Keratinocyte (primary cell): ENCODE results near the gene TRIM52. TPM values are rescaled to one million over a fixed set of nuclear protein-coding genes. Genes with fewer than 3 reads are reported as not detected.

Experiments used
- DNase-seq: peaks from one replicate; pipeline ENCODE4 v3.0.0-alpha.2; 2011; ENCODE audit warnings: low read depth, missing footprints, low spot score
- FAIRE-seq: peaks from 2 replicates; lab custom pipeline; 2011; peaks lifted over from hg19 to GRCh38; lab: Jason Lieb, UNC
- H2AFZ ChIP-seq: 2 replicates; pipeline ENCODE4 v1.6.0; 2012; ENCODE audit warnings: low read length, control low read depth, inconsistent platforms; ENCODE audit not compliant: control insufficient read depth
- H3K27ac ChIP-seq: 2 replicates; pipeline ENCODE4 v1.5.1; 2011; ENCODE audit warnings: low read length; ENCODE audit not compliant: control insufficient read depth, insufficient read depth
- H3K27me3 ChIP-seq: 3 replicates; pipeline ENCODE4 v1.6.0; 2011; ENCODE audit warnings: low read length; ENCODE audit not compliant: control insufficient read depth, insufficient read depth; ENCODE audit errors: extremely low read depth
- H3K36me3 ChIP-seq, 2 experiments: 2 replicates in 1 of 2; 3 replicates in 1 of 2; pipeline ENCODE4 v1.5.1; 2011; ENCODE audit warnings: low read length in 2 of 2, mild to moderate bottlenecking in 1 of 2; ENCODE audit not compliant: control insufficient read depth in 2 of 2, insufficient read depth in 2 of 2; ENCODE audit errors: extremely low read depth in 1 of 2
- H3K4me1 ChIP-seq: 3 replicates; pipeline ENCODE4 v1.5.1; 2011; ENCODE audit warnings: low read length; ENCODE audit not compliant: control insufficient read depth, insufficient read depth; ENCODE audit errors: extremely low read depth
- H3K4me2 ChIP-seq: 3 replicates; pipeline ENCODE4 v1.6.0; 2011; ENCODE audit warnings: low read depth, low read length; ENCODE audit not compliant: control insufficient read depth, insufficient read depth; ENCODE audit errors: extremely low read depth
- H3K4me3 ChIP-seq, 3 experiments: fragments of 200-600 bp in 1 of 3; sonication (generic) in 1 of 3; 2 replicates in 2 of 3; 3 replicates in 1 of 3; pipeline ENCODE4 v1.5.1; 2011 to 2016; ENCODE audit warnings: low read length in 3 of 3, mild to moderate bottlenecking in 3 of 3, control low read depth in 2 of 3, inconsistent platforms in 1 of 3, low read depth in 1 of 3, mixed read lengths in 1 of 3, mixed run types in 1 of 3, moderate library complexity in 1 of 3; ENCODE audit not compliant: control insufficient read depth in 2 of 3, insufficient read depth in 2 of 3; ENCODE audit errors: extremely low read depth in 1 of 3
- H3K79me2 ChIP-seq: 2 replicates; pipeline ENCODE4 v1.6.0; 2012; ENCODE audit warnings: low read length; ENCODE audit not compliant: control insufficient read depth, insufficient read depth
- H3K9ac ChIP-seq: 3 replicates; pipeline ENCODE4 v1.6.0; 2011; ENCODE audit warnings: low read length; ENCODE audit not compliant: control insufficient read depth, insufficient read depth; ENCODE audit errors: extremely low read depth
- H3K9me1 ChIP-seq: 3 replicates; pipeline ENCODE4 v1.6.0; 2011; ENCODE audit warnings: low read length; ENCODE audit not compliant: control insufficient read depth, insufficient read depth; ENCODE audit errors: extremely low read depth
- H3K9me3 ChIP-seq: 2 replicates; pipeline ENCODE4 v1.5.1; 2012; ENCODE audit warnings: low read depth, low read length; ENCODE audit not compliant: control insufficient read depth
- H4K20me1 ChIP-seq: 3 replicates; pipeline ENCODE4 v1.6.0; 2011; ENCODE audit warnings: low read length; ENCODE audit not compliant: control insufficient read depth, insufficient read depth; ENCODE audit errors: extremely low read depth
- CTCF ChIP-seq, 3 experiments: IDR thresholded peaks in 1 of 3; conservative IDR thresholded peaks in 1 of 3; optimal IDR thresholded peaks in 1 of 3; 2 replicates in 2 of 3; 3 replicates in 1 of 3; pipeline versions ENCODE3 to v1.5.1; 2011; ENCODE audit warnings: low read length in 3 of 3, mild to moderate bottlenecking in 3 of 3, moderate library complexity in 2 of 3, control low read depth in 1 of 3, inconsistent platforms in 1 of 3; ENCODE audit not compliant: insufficient read depth in 2 of 3; ENCODE audit errors: extremely low read depth in 1 of 3
- EZH2 ChIP-seq: IDR thresholded peaks from one replicate; pipeline ENCODE4 v1.6.1; 2012; ENCODE audit warnings: inconsistent platforms, mild to moderate bottlenecking, low read length, moderate library complexity
- dilution Hi-C: fragments of 300-500 bp; cut with MboI; formaldehyde crosslinking; loops from one replicate; pipeline ENCODE4 v1.7.0; 2020; ENCODE audit warnings: low sequenced_read_pairs; ENCODE audit not compliant: extremely low pct_ligation_motif_present
- polyA plus RNA-seq, 5 experiments: library from polyadenylated mRNA; depleted of rRNA in 3 of 5; stranded (reverse) in 3 of 5; stranded (forward) in 1 of 5; unstranded in 1 of 5; fragments of >200 nt; gene quantifications; 1 replicate in 1 of 5; 2 replicates in 3 of 5; 3 replicates in 1 of 5; pipeline versions ENCODE4 v1.2.1 to v1.2.3, GENCODE V29; 2011 to 2012; ENCODE audit warnings: missing spikeins in 2 of 5, low read depth in 1 of 5, low replicate concordance in 1 of 5

The TRIM52 gene
- polyA plus RNA-seq, 1 donor (not counting 4 experiments of a cell fraction or from before 2014, with no cell fraction given), result 7.5 TPM

GRCh38 chr5:181232593-181232992, 28.4 kb downstream of the TRIM52 start:
- Histone ChIP-seq H3K79me2 (peaks cover 3% of the 10 kb centered on the region), H3K27ac (no peak overlapping the region), H3K4me2 (no peak overlapping the region), H3K27me3 (no peaks in the 10 kb centered on the region), H3K36me3 (peaks cover 41 to 42% of the 10 kb centered on the region in 2 experiments), H3K4me1 (no peaks in the 10 kb centered on the region), H2AFZ (no peak overlapping the region), H3K9me3 (no peaks in the 10 kb centered on the region), H3K9ac (no peak overlapping the region), H4K20me1 (peaks cover 26% of the 10 kb centered on the region), H3K4me3 (no peak overlapping the region), H3K9me1 (no peaks in the 10 kb centered on the region)
- FAIRE-seq (no peak), DNase-seq (no peak)
- dilution Hi-C loops, result no loop called here
- no peak for TF ChIP-seq EZH2
- no peak for TF ChIP-seq CTCF (optimal IDR thresholded peaks at IDR 0.05 in 1 of 3, IDR thresholded peaks at IDR 0.05 in 1 of 3, conservative IDR thresholded peaks at IDR 0.05 in 1 of 3; ENCODE audit: extremely low read depth in 1 of 3, insufficient read depth in 2 of 3, low read length in 3 of 3)

- no peaks in the 10 kb centered on the region for H3K27me3 ChIP-seq
- TF ChIP-seq CTCF (optimal IDR thresholded peaks at IDR 0.05 in 1 of 3, IDR thresholded peaks at IDR 0.05 in 1 of 3, conservative IDR thresholded peaks at IDR 0.05 in 1 of 3; ENCODE audit: extremely low read depth in 1 of 3, insufficient read depth in 2 of 3, low read length in 3 of 3) (no peak), EZH2 (no peak)
- dilution Hi-C loops, result no loop called here
- H3K9me3 ChIP-seq, result no peaks in the 10 kb centered on the region
- no peaks in the 10 kb centered on the region for H3K4me1 ChIP-seq
- H3K36me3 ChIP-seq, result peaks cover 31 to 32% of the 10 kb centered on the region in 2 experiments
- no peak overlapping the region for H3K9ac ChIP-seq
- FAIRE-seq, result no peak
- no peak for DNase-seq
- no peak overlapping the region for H3K27ac ChIP-seq
- no peak overlapping the region for H2AFZ ChIP-seq
- H3K4me3 ChIP-seq, result no peak overlapping the region
- H3K9me1 ChIP-seq, result no peaks in the 10 kb centered on the region
- H4K20me1 ChIP-seq, result peaks cover 14% of the 10 kb centered on the region
- no peaks in the 10 kb centered on the region for H3K79me2 ChIP-seq
- H3K4me2 ChIP-seq, result no peak overlapping the region
These were observed 29.5 kb downstream of the TRIM52 start for GRCh38 chr5:181231432-181231831.
